NCI-H226 (cell line): ENCODE data around the gene YRDC.

ENCODE experiments used
- DNase-seq: peaks from one replicate; pipeline ENCODE4 v3.0.0-alpha.2; 2015

Gene YRDC

GRCh38 chr1:37807555-37808368, at the start of gene YRDC, which contains the start of gene C1orf122:
TSS of gene YRDC (minus strand) at chr1:37808208. CDS start at chr1:37808180, 28 bp downstream.
TSS of gene C1orf122 (plus strand) at chr1:37807790. CDS start at chr1:37808405, 615 bp downstream.
- peak; percentile 95 for DNase-seq

GRCh38 chr1:37854406-37854805, 46.4 kb upstream of the YRDC start:
- no peak for DNase-seq

- no peak for DNase-seq
These were observed 45.1 kb upstream of the YRDC start for GRCh38 chr1:37853157-37853556.

- no peak for DNase-seq
These were observed 43.8 kb upstream of the YRDC start for GRCh38 chr1:37851782-37852210.

- DNase-seq = no peak
These were observed 43.3 kb upstream of the YRDC start for GRCh38 chr1:37851262-37851661.

GRCh38 chr1:37850352-37850955, 42.4 kb upstream of the YRDC start:
- no peak for DNase-seq

GRCh38 chr1:37849480-37849879, 41.5 kb upstream of the YRDC start:
- DNase-seq = no peak

- DNase-seq = no peak
These were observed 38.8 kb upstream of the YRDC start for GRCh38 chr1:37846647-37847339.

- no peak for DNase-seq
These were observed 37.8 kb upstream of the YRDC start for GRCh38 chr1:37845786-37846185.

GRCh38 chr1:37845049-37845646, 37.1 kb upstream of the YRDC start:
- DNase-seq = no peak

GRCh38 chr1:37844536-37844935, 36.5 kb upstream of the YRDC start:
- DNase-seq = no peak

GRCh38 chr1:37841652-37842051, 33.6 kb upstream of the YRDC start:
- DNase-seq = no peak

- DNase-seq = no peak
These were observed 32.7 kb upstream of the YRDC start for GRCh38 chr1:37840711-37841110.

- DNase-seq = no peak
These were observed 31.7 kb upstream of the YRDC start for GRCh38 chr1:37839676-37840075.

GRCh38 chr1:37836788-37837187, 28.8 kb upstream of the YRDC start:
- no peak for DNase-seq

- DNase-seq = no peak
These were observed 23.8 kb upstream of the YRDC start for GRCh38 chr1:37831809-37832208.

GRCh38 chr1:37831109-37831508, 23.1 kb upstream of the YRDC start:
- no peak for DNase-seq

GRCh38 chr1:37828410-37829074, 20.5 kb upstream of the YRDC start:
- DNase-seq = no peak

- no peak for DNase-seq
These were observed 17.5 kb upstream of the YRDC start for GRCh38 chr1:37825506-37825905.

- no peak for DNase-seq
These were observed 16.0 kb upstream of the YRDC start for GRCh38 chr1:37824001-37824400.

- no peak for DNase-seq
These were observed 15.2 kb upstream of the YRDC start for GRCh38 chr1:37822906-37823815.

GRCh38 chr1:37821481-37821880, 13.5 kb upstream of the YRDC start:
- no peak for DNase-seq
